H1 (cell line): ENCODE measurements around the gene HDLBP. TPM values are rescaled to one million over a fixed set of nuclear protein-coding genes. Genes with fewer than 3 reads are reported as not detected.

Experiments used
- BACH1 ChIP-seq: IDR thresholded peaks from 2 replicates; pipeline ENCODE4 v1.6.1; 2012; ENCODE audit warnings: low read length, improper control_type of control experiment
- RAD21 ChIP-seq, 2 experiments: IDR thresholded peaks in 1 of 2; conservative IDR thresholded peaks in 1 of 2; 2 replicates each; pipeline ENCODE4 v1.6.1; 2011; ENCODE audit warnings: low read depth in 2 of 2, low read length in 2 of 2, improper control_type of control experiment in 1 of 2, inconsistent platforms in 1 of 2, mild to moderate bottlenecking in 1 of 2, moderate library complexity in 1 of 2
- SIRT6 ChIP-seq: IDR thresholded peaks from one replicate; pipeline ENCODE4 v1.7.1; 2012; ENCODE audit warnings: low read length, inconsistent platforms
- YY1 ChIP-seq: IDR thresholded peaks from 2 replicates; pipeline ENCODE4 v1.6.1; 2011; ENCODE audit warnings: low read depth, mild to moderate bottlenecking, low read length
- ZNF274 ChIP-seq: IDR thresholded peaks from 2 replicates; pipeline ENCODE4 v1.7.0; 2012; ENCODE audit warnings: low read length, borderline replicate concordance; ENCODE audit errors: extremely low read depth
- polyA plus RNA-seq, 7 experiments: library from polyadenylated mRNA; depleted of rRNA in 3 of 7; stranded (reverse) in 5 of 7; unstranded in 2 of 7; fragments of >200 nt in 5 of 7; fragments of 200-250 nt in 2 of 7; gene quantifications; 1 replicate in 5 of 7; 2 replicates in 1 of 7; 4 replicates in 1 of 7; pipeline versions ENCODE4 v1.2.1 to v1.2.3, GENCODE V29; 2011 to 2013; ENCODE audit warnings: missing spikeins in 2 of 7, mixed read lengths in 2 of 7
- total RNA-seq: library from RNA; stranded (reverse); fragmentation: NEBNext Ultra II Directional; extraction: Animal tissue kit (Norgen Biotek cat#: 25700); gene quantifications from 2 replicates; pipeline ENCODE4 v1.2.1, GENCODE V29; 2021

HDLBP gene
- total and polyA plus RNA-seq, 2 of the 8 experiments (the other 6 are each of a cell fraction or from before 2014, with no cell fraction given), result 185 to 360 TPM

GRCh38 chr2:241187918-241188234 lies 127.6 kb downstream of the HDLBP start (continued):
- no peak for TF ChIP-seq ZNF274
- TF ChIP-seq RAD21 (IDR thresholded peaks at IDR 0.05 in 1 of 2, conservative IDR thresholded peaks at IDR 0.05 in 1 of 2; ENCODE audit: low read depth in 2 of 2, low read length in 2 of 2), result no peak
- TF ChIP-seq YY1, result no peak
- no peak for TF ChIP-seq SIRT6
- TF ChIP-seq BACH1, result no peak
